Neural cell (in vitro differentiated cells): ENCODE results near the gene LDB2. TPM values are rescaled to one million over a fixed set of nuclear protein-coding genes. Genes with fewer than 3 reads are reported as not detected.

Experiments used
- H2AFZ ChIP-seq: fragments of 200-600, 300-800 bp; sonication (generic), shearing (Covaris generic); 2 replicates; pipeline ENCODE4 v1.6.0; 2014; ENCODE audit warnings: low read depth, mild to moderate bottlenecking, antibody characterized with exemption, low read length, moderate library complexity
- H3F3A ChIP-seq: fragments of 200-600 bp; shearing (Covaris generic); 2 replicates; pipeline ENCODE4 v1.6.1; 2016; ENCODE audit warnings: mild to moderate bottlenecking, moderate library complexity, mixed read lengths, antibody characterized with exemption, low read length; ENCODE audit not compliant: insufficient read depth, poor library complexity, severe bottlenecking
- H3K27ac ChIP-seq: fragments of 200-600, 300-800 bp; sonication (generic), shearing (Covaris generic); 2 replicates; pipeline ENCODE4 v1.5.1; 2014; ENCODE audit warnings: mild to moderate bottlenecking, low read length, moderate library complexity
- H3K27me3 ChIP-seq: fragments of 300-800, 200-600 bp; sonication (generic), shearing (Covaris generic); 2 replicates; pipeline ENCODE4 v1.6.0; 2014; ENCODE audit warnings: mild to moderate bottlenecking, low read depth, low read length, moderate library complexity; ENCODE audit not compliant: insufficient read depth
- H3K36me3 ChIP-seq: fragments of 300-800, 200-600 bp; sonication (generic), shearing (Covaris generic); 2 replicates; pipeline ENCODE4 v1.5.1; 2014; ENCODE audit warnings: mild to moderate bottlenecking, antibody characterized with exemption, low read length, moderate library complexity; ENCODE audit not compliant: insufficient read depth
- H3K4me2 ChIP-seq: fragments of 300-800, 200-600 bp; sonication (generic), shearing (Covaris generic); 2 replicates; pipeline ENCODE4 v1.6.0; 2014; ENCODE audit warnings: mild to moderate bottlenecking, low read length
- H3K4me3 ChIP-seq: fragments of 300-800, 200-600 bp; sonication (generic), shearing (Covaris generic); 2 replicates; pipeline ENCODE4 v1.5.1; 2014; ENCODE audit warnings: mild to moderate bottlenecking, low read length, moderate library complexity
- H3K79me2 ChIP-seq: fragments of 200-600 bp; shearing (Covaris generic); replicated peaks from 2 replicates; pipeline ENCODE4 v1.6.0; 2014; ENCODE audit warnings: mild to moderate bottlenecking, low read length, moderate library complexity; ENCODE audit not compliant: insufficient read depth
- H3K9ac ChIP-seq: fragments of 300-800, 200-600 bp; sonication (generic), shearing (Covaris generic); 2 replicates; pipeline ENCODE4 v1.6.1; 2016; ENCODE audit warnings: mild to moderate bottlenecking, low read length, mixed read lengths
- H3K9me2 ChIP-seq: fragments of 200-600 bp; shearing (Covaris generic); 2 replicates; pipeline ENCODE4 v1.6.1; 2016; ENCODE audit warnings: mild to moderate bottlenecking, low read length, mixed read lengths; ENCODE audit not compliant: insufficient read depth
- H3K9me3 ChIP-seq: fragments of 200-600, 300-800 bp; sonication (generic), shearing (Covaris generic); 2 replicates; pipeline ENCODE4 v1.6.1; 2016; ENCODE audit warnings: mild to moderate bottlenecking, mixed run types, low read length, moderate library complexity, mixed read lengths
- H4K20me1 ChIP-seq: fragments of 200-600 bp; shearing (Covaris generic); 2 replicates; pipeline ENCODE4 v1.6.1; 2016; ENCODE audit warnings: mild to moderate bottlenecking, mixed run types; ENCODE audit not compliant: insufficient read depth
- CTCF ChIP-seq: fragments of 450-650 bp; IDR thresholded peaks from 2 replicates; pipeline ENCODE4 v1.5.1; 2014; ENCODE audit warnings: antibody characterized with exemption, mild to moderate bottlenecking, moderate library complexity; ENCODE audit not compliant: poor library complexity, severe bottlenecking
- EP300 ChIP-seq: fragments of 450-650 bp; conservative IDR thresholded peaks from 2 replicates; pipeline ENCODE4 v1.6.1; 2014; ENCODE audit warnings: antibody characterized with exemption, mild to moderate bottlenecking, moderate library complexity; ENCODE audit not compliant: poor library complexity, severe bottlenecking
- EZH2 ChIP-seq: fragments of 200-600, 300-800 bp; shearing (Covaris generic), sonication (generic); IDR thresholded peaks from 2 replicates; pipeline ENCODE4 v1.6.1; 2014; ENCODE audit warnings: antibody characterized with exemption, low read length, borderline replicate concordance, mild to moderate bottlenecking; ENCODE audit not compliant: insufficient read depth, poor library complexity, severe bottlenecking
- MXI1 ChIP-seq: fragments of 450-650 bp; conservative IDR thresholded peaks from 2 replicates; pipeline ENCODE4 v1.6.1; 2014; ENCODE audit warnings: antibody characterized with exemption, mild to moderate bottlenecking; ENCODE audit not compliant: poor library complexity, severe bottlenecking
- POLR2AphosphoS5 ChIP-seq: IDR thresholded peaks from 2 replicates; pipeline ENCODE4 v1.6.1; 2012
- RAD21 ChIP-seq: fragments of 450-650 bp; conservative IDR thresholded peaks from 2 replicates; pipeline ENCODE4 v1.6.1; 2014; ENCODE audit warnings: antibody characterized with exemption, mild to moderate bottlenecking, moderate library complexity
- REST ChIP-seq: IDR thresholded peaks from 2 replicates; pipeline ENCODE4 v1.6.1; 2012; ENCODE audit warnings: borderline replicate concordance
- SMC3 ChIP-seq: fragments of 450-650 bp; conservative IDR thresholded peaks from 2 replicates; pipeline ENCODE4 v1.6.1; 2014; ENCODE audit warnings: antibody characterized with exemption, mild to moderate bottlenecking, moderate library complexity; ENCODE audit not compliant: poor library complexity
- TAF1 ChIP-seq: IDR thresholded peaks from 2 replicates; pipeline ENCODE4 v1.6.1; 2012; ENCODE audit warnings: low read depth
- polyA plus RNA-seq: library from polyadenylated mRNA; depleted of rRNA; stranded (reverse); fragments of >200 nt; gene quantifications from 2 replicates; pipeline ENCODE4 v1.2.3, GENCODE V29; 2014

LDB2 gene
- polyA plus RNA-seq, 1 donor from 2014 or later, result 58.9 TPM

GRCh38 chr4:16617435-16617834 is 281.0 kb downstream of the LDB2 start:
- Histone ChIP-seq H3K36me3 (no peaks in the 10 kb centered on the region), H3K9me2 (no peaks in the 10 kb centered on the region), H3K9me3 (no peaks in the 10 kb centered on the region), H3K9ac (no peak overlapping the region), H4K20me1 (no peaks in the 10 kb centered on the region), H3K27ac (no peak overlapping the region), H3F3A (no peaks in the 10 kb centered on the region), H3K4me2 (no peak overlapping the region), H3K27me3 (no peaks in the 10 kb centered on the region), H2AFZ (no peak overlapping the region), H3K4me3 (no peak overlapping the region), H3K79me2 (no peaks in the 10 kb centered on the region)
- TF ChIP-seq EZH2 (no peak), MXI1 (no peak), RAD21 (no peak), TAF1 (no peak), POLR2AphosphoS5 (no peak), REST (no peak), EP300 (no peak), SMC3 (no peak), CTCF (no peak)

GRCh38 chr4:16617011-16617410 is 281.4 kb downstream of the LDB2 start:
- Histone ChIP-seq H3K9ac (no peak overlapping the region), H3K27me3 (no peaks in the 10 kb centered on the region), H4K20me1 (no peaks in the 10 kb centered on the region), H2AFZ (no peak overlapping the region), H3K79me2 (no peaks in the 10 kb centered on the region), H3K9me3 (no peaks in the 10 kb centered on the region), H3K4me2 (no peak overlapping the region), H3K4me3 (no peak overlapping the region), H3K36me3 (no peaks in the 10 kb centered on the region), H3K27ac (no peak overlapping the region), H3F3A (no peaks in the 10 kb centered on the region), H3K9me2 (no peaks in the 10 kb centered on the region)
- TF ChIP-seq SMC3 (no peak), EP300 (no peak), REST (no peak), MXI1 (no peak), TAF1 (no peak), RAD21 (no peak), POLR2AphosphoS5 (no peak), EZH2 (no peak), CTCF (no peak)
